Measurements from ENCODE around the gene CD1E.

GRCh38 chr1:158396646-158397045 lies 43.0 kb downstream of the CD1E start:
- TF ChIP-seq POLR2A (IDR thresholded peaks at IDR 0.05; ENCODE audit: low read depth, low read length) = no peak
- no peak for TF ChIP-seq TAF1 (IDR thresholded peaks at IDR 0.05; ENCODE audit: borderline replicate concordance, low read depth, low read length)
